Activated T-helper 2 cell treated with anti-CD3 and anti-CD28 coated beads, Interferon-gamma antibody, Interleukin-2, Interleukin-4, amounts not matched to agents 10 μg/mL and 5 μg/mL and 100 μg/mL, durations not matched to agents 14 hours and 24 hours and 36 hours (primary cell): Measurements from ENCODE around the gene TRMT44. TPM values are rescaled to one million over a fixed set of nuclear protein-coding genes. Genes with fewer than 3 reads are reported as not detected.

Experiments
- DNase-seq: peaks from one replicate; pipeline ENCODE4 v3.0.0; 2021; ENCODE audit warnings: low spot score
- H3K27ac Mint-ChIP-seq: one replicate; pipeline ENCODE4 v1.8.0; 2021; ENCODE audit warnings: mixed read lengths
- H3K27me3 Mint-ChIP-seq: one replicate; pipeline ENCODE4 v1.8.0; 2021; ENCODE audit warnings: low read depth, mixed read lengths
- H3K36me3 Mint-ChIP-seq: one replicate; pipeline ENCODE4 v1.8.0; 2021; ENCODE audit warnings: low read depth, mixed read lengths
- H3K4me1 Mint-ChIP-seq: one replicate; pipeline ENCODE4 v1.8.0; 2021; ENCODE audit warnings: low read depth, mixed read lengths
- H3K4me3 Mint-ChIP-seq: one replicate; pipeline ENCODE4 v1.8.0; 2021; ENCODE audit warnings: low read depth, mild to moderate bottlenecking, moderate library complexity, mixed read lengths
- H3K9me3 Mint-ChIP-seq: one replicate; pipeline ENCODE4 v1.8.0; 2021; ENCODE audit warnings: mixed read lengths
- intact Hi-C: fragments of 100-400 bp; cut with micrococcal nuclease; formaldehyde crosslinking; loops from one replicate; pipeline ENCODE4 v1.15.1; 2023
- total RNA-seq: library from RNA; stranded (reverse); gene quantifications from 2 replicates; pipeline ENCODE4 v1.2.3, GENCODE V29; 2022

The TRMT44 gene
- total RNA-seq, 1 donor from 2014 or later: 28.2 TPM

DNA sequence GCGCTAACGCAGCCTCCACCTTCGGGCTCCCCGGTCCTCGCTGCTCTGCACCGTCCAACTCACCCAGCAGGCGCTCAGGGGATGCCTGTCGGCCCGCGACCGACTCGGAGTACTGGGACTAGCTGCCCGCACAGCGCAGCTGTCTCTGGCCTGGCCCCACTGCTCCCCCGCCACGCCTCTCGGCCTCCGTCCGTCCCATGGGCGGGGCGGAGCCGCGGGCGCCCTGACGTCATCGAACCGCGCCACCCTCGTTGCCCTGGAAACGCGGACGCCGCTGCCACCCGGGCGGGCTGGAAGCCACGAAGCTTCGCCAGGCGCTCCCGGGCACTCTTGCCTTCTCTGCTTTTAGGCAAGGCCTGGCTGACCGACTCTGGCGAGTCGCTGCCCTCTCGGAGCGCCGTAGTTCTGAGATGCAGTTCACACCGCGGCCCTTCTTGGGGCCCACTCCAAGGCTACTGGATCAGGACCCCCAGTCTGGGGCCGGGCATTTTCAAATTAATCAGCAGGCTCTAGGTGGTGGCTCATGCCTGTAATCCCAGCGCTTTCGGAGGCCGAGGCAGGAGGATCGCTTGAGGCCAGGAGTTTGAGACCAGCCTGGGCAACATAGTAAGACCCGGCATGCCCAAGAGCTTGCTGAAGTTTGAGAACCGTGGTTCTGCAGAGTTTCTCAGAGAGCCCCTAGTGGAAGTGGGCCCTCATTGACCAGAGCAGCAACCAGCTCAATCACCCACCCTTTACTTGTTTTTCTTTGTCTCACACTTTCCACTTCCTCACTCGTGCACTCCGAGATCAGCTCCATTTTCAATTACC is 12.1 kb upstream of the TRMT44 start:
- DNase-seq: peak; percentile 90
- Mint-ChIP-seq H3K9me3 (no peaks in the 10 kb centered on the region), H3K27me3 (no peaks in the 10 kb centered on the region), H3K36me3 (no peaks in the 10 kb centered on the region), H3K27ac (peak overlapping the region; percentile 81), H3K4me3 (peak overlapping the region; percentile 93), H3K4me1 (peaks cover 17% of the 10 kb centered on the region)
- intact Hi-C loops: loop anchor here (1.0 kb wide), 3 partner anchors 9 to 186 kb away; partner anchors contain the start of genes ACOX3 and TRMT44

DNA sequence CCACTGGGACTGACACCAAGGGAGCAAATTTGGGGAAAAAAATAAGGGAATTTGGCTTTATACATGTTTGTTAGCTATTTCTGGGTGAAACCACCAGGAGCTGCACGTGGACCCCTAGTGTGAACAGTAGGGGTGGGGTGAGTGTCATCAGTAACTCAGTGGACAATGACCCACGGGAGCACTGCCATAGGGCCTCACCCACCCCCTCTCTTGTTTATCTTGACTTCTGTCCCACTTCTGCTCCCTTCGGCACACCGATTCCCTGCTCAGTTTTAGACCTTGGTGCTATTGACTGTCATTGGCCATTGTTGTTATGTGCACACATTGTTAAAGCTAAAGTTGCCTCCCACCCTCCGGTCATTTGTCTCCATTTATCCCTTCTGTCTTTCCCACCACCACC is 9.0 kb upstream of the TRMT44 start:
- Mint-ChIP-seq H3K9me3 (no peaks in the 10 kb centered on the region), H3K4me3 (no peak overlapping the region), H3K36me3 (no peaks in the 10 kb centered on the region), H3K27me3 (no peaks in the 10 kb centered on the region), H3K27ac (no peak overlapping the region), H3K4me1 (peaks cover 25% of the 10 kb centered on the region)
- DNase-seq: no peak
- intact Hi-C loops: no loop called here

DNA sequence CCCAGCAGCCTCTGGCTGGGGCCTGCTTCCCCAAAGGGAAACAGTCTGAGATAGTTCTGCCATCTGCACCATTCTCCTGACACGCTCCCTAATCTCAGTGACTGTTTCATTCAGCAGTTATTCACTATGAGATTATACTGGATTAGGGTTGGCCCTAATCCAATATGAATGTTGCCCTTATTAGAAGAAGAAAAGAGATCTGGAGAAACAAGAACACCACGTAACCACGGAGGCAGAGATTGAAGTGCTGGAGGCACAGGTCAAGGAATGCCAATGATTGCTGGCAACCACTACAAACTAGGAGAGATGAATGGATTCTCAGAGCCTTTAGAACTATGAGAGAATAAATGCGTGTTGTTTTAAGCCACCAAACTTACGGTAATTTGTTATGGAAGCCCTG is 7.4 kb upstream of the TRMT44 start:
- Mint-ChIP-seq H3K4me1 (peaks cover 25% of the 10 kb centered on the region), H3K4me3 (no peak overlapping the region), H3K36me3 (no peaks in the 10 kb centered on the region), H3K27me3 (no peaks in the 10 kb centered on the region), H3K27ac (no peak overlapping the region), H3K9me3 (no peaks in the 10 kb centered on the region)
- intact Hi-C loops: no loop called here
- no peak for DNase-seq

DNA sequence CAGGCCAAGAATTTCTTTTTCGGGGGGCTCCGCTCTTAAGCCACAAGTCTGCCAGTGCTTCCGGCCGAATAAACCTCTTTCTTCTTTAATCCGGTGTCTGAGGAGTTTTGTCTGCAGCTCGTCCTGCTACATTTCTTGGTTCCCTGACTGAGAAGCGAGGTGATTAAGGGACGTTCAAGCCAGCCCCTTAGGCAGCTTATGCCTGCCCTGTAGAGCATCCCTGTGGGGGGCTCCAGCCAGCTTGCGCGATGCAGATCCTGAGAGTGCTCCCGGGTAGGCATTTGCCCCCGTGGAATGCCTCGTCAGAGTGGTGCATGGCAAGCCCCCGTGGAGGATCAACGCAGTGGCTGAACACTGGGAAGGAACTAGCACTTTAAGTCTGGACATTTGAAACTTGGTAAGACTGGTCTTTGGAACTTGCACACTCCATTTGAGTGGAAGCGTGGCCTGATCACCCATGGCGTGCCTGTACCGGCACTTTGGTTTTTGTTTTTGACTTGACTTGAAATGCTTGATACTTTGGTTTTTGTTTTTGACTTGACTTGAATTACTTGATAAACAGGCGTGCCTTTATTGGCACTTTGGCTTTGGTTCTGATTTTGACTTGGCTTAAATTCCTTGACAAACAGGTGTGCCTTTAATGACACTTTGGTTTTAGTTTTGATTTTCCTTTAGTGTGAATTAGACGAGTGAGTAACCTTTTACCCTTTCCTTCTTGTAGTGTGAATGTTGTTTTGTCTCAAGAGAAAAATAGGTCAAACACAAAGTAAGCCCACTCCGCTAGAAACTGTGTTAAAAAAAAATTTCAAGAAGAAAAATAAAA is 6.1 kb upstream of the TRMT44 start:
- H3K9me3 Mint-ChIP-seq: no peaks in the 10 kb centered on the region
- no peaks in the 10 kb centered on the region for H3K36me3 Mint-ChIP-seq
- no peaks in the 10 kb centered on the region for H3K27me3 Mint-ChIP-seq
- H3K4me1 Mint-ChIP-seq: peaks cover 28% of the 10 kb centered on the region
- intact Hi-C loops: no loop called here
- no peak for DNase-seq
- H3K27ac Mint-ChIP-seq: no peak overlapping the region
- peak overlapping the region; percentile 27 for H3K4me3 Mint-ChIP-seq

DNA sequence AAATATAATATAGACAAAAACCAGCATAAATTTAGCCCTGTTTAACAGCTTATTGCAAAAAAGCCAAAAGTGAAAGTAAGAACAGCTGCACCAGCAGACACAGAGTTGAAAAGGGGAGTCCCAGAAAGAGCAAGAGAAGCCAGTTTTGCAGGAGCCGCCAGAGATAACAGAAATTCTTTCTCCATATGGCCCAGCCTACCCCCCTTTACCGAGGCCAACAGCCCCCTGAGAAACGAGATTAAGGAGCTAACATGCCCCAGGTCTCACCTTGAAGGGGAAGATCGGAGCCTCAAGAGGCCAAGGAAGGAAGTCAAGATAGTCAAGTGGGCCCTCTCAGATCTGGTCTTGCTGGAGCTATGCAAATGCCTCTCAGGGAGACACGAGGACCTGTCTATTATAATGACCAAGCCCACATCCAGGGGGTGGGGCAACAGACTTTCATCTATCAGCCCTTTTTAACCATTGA is 4.9 kb upstream of the TRMT44 start:
- peaks cover 37% of the 10 kb centered on the region for H3K4me1 Mint-ChIP-seq
- H3K27ac Mint-ChIP-seq: peak overlapping the region; percentile 91
- H3K4me3 Mint-ChIP-seq: peak overlapping the region; percentile 79
- peak; percentile 28 for DNase-seq
- peaks cover 11% of the 10 kb centered on the region for H3K36me3 Mint-ChIP-seq
- peaks cover 6% of the 10 kb centered on the region for H3K9me3 Mint-ChIP-seq
- intact Hi-C loops: no loop called here
- H3K27me3 Mint-ChIP-seq: no peaks in the 10 kb centered on the region

DNA sequence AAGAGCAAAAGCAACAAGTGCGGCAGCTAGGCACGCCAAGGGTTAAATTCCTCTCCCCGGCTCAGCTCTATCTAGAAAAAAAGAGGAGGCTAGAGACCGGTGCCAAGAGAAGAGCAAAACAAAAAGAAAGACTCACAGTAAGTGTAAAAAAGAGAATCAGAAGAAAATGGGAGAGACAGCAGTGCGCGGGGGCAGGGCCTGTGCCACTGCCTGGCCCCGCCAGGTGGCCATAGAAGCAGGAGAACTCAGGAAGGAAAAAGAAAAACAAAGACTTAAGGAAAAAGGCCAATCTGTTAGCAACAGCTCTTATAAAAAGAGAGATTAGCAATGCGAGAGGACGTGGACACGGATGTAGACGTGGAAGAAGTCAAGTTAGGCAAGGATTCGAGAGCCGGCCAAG is 3.3 kb upstream of the TRMT44 start:
- H3K4me1 Mint-ChIP-seq: peaks cover 50% of the 10 kb centered on the region
- no peak for DNase-seq
- peaks cover 6% of the 10 kb centered on the region for H3K9me3 Mint-ChIP-seq
- intact Hi-C loops: no loop called here
- no peak overlapping the region for H3K4me3 Mint-ChIP-seq
- no peak overlapping the region for H3K27ac Mint-ChIP-seq
- no peaks in the 10 kb centered on the region for H3K27me3 Mint-ChIP-seq
- H3K36me3 Mint-ChIP-seq: peaks cover 11% of the 10 kb centered on the region

DNA sequence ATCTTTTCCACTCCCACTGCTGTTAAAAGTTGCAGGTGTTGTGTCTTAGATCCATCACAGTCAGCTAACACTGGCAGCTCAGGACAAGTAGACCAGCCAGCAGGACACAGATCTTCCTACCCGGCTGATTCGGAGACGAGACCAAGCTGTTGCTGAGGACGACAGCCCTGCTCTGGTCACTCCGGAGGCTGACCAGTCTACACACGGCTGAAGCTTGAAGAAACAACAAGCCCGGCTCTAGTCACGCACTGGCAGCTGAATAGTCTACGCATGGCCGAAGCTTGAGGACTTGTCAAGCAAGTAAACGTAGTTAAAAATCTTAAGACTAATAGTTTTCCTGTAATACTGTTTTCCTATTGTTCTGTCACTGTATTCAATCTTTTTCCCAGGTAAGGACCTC is 1.8 kb upstream of the TRMT44 start:
- Mint-ChIP-seq H3K27ac (peak overlapping the region; percentile 35), H3K9me3 (peaks cover 6% of the 10 kb centered on the region), H3K27me3 (no peaks in the 10 kb centered on the region), H3K4me3 (peak overlapping the region; percentile 32), H3K4me1 (peaks cover 60% of the 10 kb centered on the region), H3K36me3 (peaks cover 13% of the 10 kb centered on the region)
- no peak for DNase-seq
- intact Hi-C loops: no loop called here

DNA sequence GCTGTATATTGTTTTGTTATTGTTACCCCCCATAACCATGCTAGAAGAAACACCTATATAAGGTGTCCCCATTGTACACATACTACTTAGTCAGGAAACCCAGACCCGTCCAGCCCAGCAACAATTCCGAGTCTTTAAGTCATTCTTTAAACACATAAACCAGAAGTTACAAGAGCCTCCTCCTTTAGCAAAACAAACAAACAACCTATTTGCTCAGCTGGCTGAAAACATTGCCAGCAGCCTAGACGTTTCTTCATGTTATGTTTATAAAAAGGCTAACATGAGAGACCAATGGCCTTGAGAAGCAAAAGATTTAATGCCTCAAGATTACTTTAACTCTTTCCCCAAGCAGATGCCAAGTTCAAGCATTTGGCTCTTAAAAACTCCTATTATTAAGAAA is 1.4 kb upstream of the TRMT44 start:
- peak overlapping the region; percentile 32 for H3K4me3 Mint-ChIP-seq
- peaks cover 17% of the 10 kb centered on the region for H3K36me3 Mint-ChIP-seq
- no peak for DNase-seq
- H3K9me3 Mint-ChIP-seq: peaks cover 6% of the 10 kb centered on the region
- H3K27me3 Mint-ChIP-seq: no peaks in the 10 kb centered on the region
- intact Hi-C loops: no loop called here
- H3K4me1 Mint-ChIP-seq: peaks cover 64% of the 10 kb centered on the region
- H3K27ac Mint-ChIP-seq: peak overlapping the region; percentile 35

DNA sequence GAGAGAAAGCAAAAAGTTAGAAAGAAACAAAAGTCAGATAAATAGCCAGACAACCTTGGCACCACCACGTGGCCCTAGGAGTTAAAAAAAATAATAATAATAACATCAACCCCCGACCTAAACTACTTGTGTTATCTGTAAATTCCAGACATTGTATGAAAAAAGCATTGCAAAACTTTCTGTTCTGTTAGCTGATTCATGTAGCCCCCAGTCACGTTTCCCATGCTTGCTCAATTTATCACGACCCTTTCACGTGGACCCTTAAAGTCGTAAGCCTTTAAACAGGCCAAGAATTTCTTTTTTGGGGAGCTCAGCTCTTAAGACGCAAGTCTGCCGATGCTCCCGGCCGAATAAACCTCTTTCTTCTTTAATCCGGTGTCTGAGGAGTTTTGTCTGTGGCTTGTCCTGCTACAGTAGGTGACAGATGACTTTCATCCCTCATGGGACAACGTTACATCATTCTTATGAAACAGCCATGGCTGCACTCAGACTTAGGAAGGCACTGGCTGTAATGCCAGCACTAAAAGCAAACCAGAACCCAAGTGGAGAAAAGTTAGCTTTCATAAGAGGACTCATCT is 574 bp upstream of the TRMT44 start:
- Mint-ChIP-seq H3K27ac (peak overlapping the region; percentile 89), H3K4me1 (peaks cover 62% of the 10 kb centered on the region), H3K27me3 (no peaks in the 10 kb centered on the region), H3K36me3 (peaks cover 17% of the 10 kb centered on the region), H3K4me3 (peak overlapping the region; percentile 95), H3K9me3 (peaks cover 6% of the 10 kb centered on the region)
- intact Hi-C loops: loop anchor here (1.0 kb wide), 1 partner anchor 12 kb away; no protein-coding TSS in a partner anchor
- peak; percentile 14 for DNase-seq

DNA sequence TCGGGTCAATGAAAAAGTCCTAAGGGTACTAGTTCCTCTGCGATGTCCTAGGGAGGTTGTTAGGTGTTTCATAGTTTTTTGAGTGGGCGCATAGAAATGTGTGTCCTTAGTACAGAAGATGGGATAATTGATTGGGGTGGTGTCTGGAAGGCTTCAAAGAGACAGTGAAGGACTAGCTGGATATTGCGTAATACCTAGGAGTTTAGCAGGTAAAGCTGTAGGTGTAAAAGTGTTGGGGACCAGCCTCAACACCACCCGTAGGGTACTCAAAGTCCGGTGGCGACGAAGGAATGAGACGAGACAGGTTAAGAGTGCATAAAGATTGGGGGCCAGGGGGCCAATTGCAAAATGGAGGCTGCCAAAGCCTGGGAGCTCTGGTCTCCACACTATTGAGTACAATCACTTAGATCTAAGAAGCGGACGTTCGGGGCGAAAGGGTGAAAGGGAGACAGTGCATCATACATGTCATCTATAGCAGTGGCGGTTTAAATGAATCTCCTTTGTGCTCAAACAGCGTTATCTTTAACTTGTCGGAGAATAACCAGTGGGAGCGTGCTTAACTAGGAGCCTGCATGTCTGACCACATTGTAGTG is 1.0 kb downstream of the TRMT44 start:
- Mint-ChIP-seq H3K27ac (peak overlapping the region; percentile 50), H3K4me3 (peak overlapping the region; percentile 95), H3K4me1 (peaks cover 58% of the 10 kb centered on the region), H3K36me3 (peaks cover 17% of the 10 kb centered on the region), H3K27me3 (no peaks in the 10 kb centered on the region), H3K9me3 (peaks cover 6% of the 10 kb centered on the region)
- DNase-seq: no peak
- intact Hi-C loops: no loop called here

DNA sequence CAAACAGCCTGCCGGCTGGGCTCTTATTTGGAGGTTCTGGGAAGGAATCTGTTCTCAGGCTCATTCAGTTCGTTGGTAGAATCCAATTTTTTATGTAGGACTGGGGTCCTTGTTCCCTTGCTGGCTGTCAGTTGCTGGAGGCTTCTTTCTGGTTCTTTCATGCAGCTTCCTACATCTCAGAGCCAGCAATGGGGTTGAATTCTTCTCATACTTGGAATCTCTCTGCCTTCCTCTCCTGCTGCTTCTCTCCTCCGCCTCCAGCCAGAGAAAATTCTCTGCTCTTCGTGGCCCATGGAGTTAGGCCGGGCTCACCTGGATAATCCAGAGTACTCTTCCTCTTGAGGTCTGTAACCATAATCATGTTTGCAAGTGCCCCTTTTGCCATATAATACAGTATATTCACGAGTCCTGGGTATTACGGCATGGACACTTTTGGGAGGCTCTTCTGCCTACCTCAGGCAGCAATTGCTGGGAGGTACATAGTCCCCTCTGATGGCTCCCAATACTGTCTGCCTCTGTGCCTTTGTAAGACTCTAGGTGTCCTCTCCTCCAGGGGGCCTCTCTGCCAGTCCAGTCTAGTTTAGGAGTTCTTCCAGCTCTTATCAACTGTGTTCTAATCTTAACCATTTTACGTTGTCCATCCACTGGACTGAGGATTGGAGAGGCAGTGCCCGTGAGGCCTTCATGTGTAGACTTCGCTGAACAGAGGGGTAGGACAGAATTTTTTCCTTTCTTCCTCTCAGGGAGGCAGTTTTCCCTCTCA is 2.2 kb downstream of the TRMT44 start:
- intact Hi-C loops: no loop called here
- no peak for DNase-seq
- H3K4me3 Mint-ChIP-seq: peak overlapping the region; percentile 76
- no peaks in the 10 kb centered on the region for H3K27me3 Mint-ChIP-seq
- peaks cover 17% of the 10 kb centered on the region for H3K36me3 Mint-ChIP-seq
- peaks cover 6% of the 10 kb centered on the region for H3K9me3 Mint-ChIP-seq
- peak overlapping the region; percentile 17 for H3K27ac Mint-ChIP-seq
- peaks cover 51% of the 10 kb centered on the region for H3K4me1 Mint-ChIP-seq

DNA sequence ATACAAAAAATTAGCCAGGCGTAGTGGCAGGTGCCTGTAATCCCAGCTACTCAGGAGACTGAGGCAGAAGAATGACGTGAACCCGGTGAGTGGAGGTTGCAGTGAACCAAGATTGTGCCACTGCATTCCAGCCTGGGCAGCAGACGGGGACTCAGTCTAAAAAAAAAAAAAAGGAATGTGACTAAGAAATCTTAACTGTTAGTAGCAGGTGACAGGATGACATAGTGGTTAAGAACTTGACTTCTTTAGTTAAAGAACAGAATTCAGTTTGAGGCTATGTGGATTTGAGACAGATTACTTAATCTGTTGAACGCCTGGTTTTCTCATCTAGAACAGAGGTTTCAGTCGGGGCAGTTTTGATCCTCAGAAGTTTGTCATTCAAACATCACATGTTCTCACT is 3.2 kb downstream of the TRMT44 start:
- no peak overlapping the region for H3K27ac Mint-ChIP-seq
- H3K4me3 Mint-ChIP-seq: no peak overlapping the region
- H3K36me3 Mint-ChIP-seq: peaks cover 21% of the 10 kb centered on the region
- no peaks in the 10 kb centered on the region for H3K27me3 Mint-ChIP-seq
- peaks cover 49% of the 10 kb centered on the region for H3K4me1 Mint-ChIP-seq
- intact Hi-C loops: no loop called here
- H3K9me3 Mint-ChIP-seq: peaks cover 6% of the 10 kb centered on the region
- DNase-seq: no peak
